HCT116 (cell line): ENCODE results near the gene BMX.

ENCODE experiments used
- EZH2 ChIP-seq: fragments of 200-600 bp; sonication (generic); IDR thresholded peaks from 2 replicates; pipeline ENCODE4 v1.6.1; 2017; ENCODE audit warnings: antibody characterized with exemption, mixed run types
- JUND ChIP-seq: IDR thresholded peaks from 2 replicates; pipeline ENCODE4 v1.6.1; 2012
- YY1 ChIP-seq: IDR thresholded peaks from 2 replicates; pipeline ENCODE4 v1.6.1; 2011; ENCODE audit warnings: low read length, low read depth, moderate library complexity, mild to moderate bottlenecking; ENCODE audit not compliant: insufficient replicate concordance; ENCODE audit errors: extremely low read depth
- TF ChIP-seq, protein P1 (sequence below), 3 experiments: fragments of 200-600 bp in 1 of 3; sonication (generic) in 1 of 3; IDR thresholded peaks in 2 of 3; conservative IDR thresholded peaks in 1 of 3; 2 replicates each; pipeline ENCODE4 v1.5.1; 2012 to 2017; ENCODE audit warnings: low read depth in 2 of 3, low read length in 2 of 3, antibody characterized with exemption in 1 of 3, borderline replicate concordance in 1 of 3, control low read depth in 1 of 3, mild to moderate bottlenecking in 1 of 3, mixed read lengths in 1 of 3, mixed run types in 1 of 3, moderate library complexity in 1 of 3; ENCODE audit not compliant: insufficient read depth in 1 of 3

- TF ChIP-seq, protein P1, sequence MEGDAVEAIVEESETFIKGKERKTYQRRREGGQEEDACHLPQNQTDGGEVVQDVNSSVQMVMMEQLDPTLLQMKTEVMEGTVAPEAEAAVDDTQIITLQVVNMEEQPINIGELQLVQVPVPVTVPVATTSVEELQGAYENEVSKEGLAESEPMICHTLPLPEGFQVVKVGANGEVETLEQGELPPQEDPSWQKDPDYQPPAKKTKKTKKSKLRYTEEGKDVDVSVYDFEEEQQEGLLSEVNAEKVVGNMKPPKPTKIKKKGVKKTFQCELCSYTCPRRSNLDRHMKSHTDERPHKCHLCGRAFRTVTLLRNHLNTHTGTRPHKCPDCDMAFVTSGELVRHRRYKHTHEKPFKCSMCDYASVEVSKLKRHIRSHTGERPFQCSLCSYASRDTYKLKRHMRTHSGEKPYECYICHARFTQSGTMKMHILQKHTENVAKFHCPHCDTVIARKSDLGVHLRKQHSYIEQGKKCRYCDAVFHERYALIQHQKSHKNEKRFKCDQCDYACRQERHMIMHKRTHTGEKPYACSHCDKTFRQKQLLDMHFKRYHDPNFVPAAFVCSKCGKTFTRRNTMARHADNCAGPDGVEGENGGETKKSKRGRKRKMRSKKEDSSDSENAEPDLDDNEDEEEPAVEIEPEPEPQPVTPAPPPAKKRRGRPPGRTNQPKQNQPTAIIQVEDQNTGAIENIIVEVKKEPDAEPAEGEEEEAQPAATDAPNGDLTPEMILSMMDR (IDR thresholded peaks at IDR 0.05 in 2 of 3, conservative IDR thresholded peaks at IDR 0.05 in 1 of 3; ENCODE audit: borderline replicate concordance in 1 of 3, insufficient read depth in 1 of 3, low read depth in 2 of 3, low read length in 2 of 3) = peak; percentile 56 to 71 (median 64)
- TF ChIP-seq EZH2 = no peak
- no peak for TF ChIP-seq JUND
- TF ChIP-seq YY1 = no peak
These were observed 64.5 kb downstream of the BMX start for GRCh38 chrX:15564981-15565579.
